K562 (cell line): ENCODE results near the gene EFNB3. TPM values are rescaled to one million over a fixed set of nuclear protein-coding genes. Genes with fewer than 3 reads are reported as not detected.

Experiments
- BCOR ChIP-seq: fragments of 450-650 bp; IDR thresholded peaks from 2 replicates; pipeline ENCODE4 v1.6.1; 2016
- BRD9 ChIP-seq: fragments of 450-650 bp; IDR thresholded peaks from 2 replicates; pipeline ENCODE4 v1.6.1; 2018; ENCODE audit warnings: low read depth; ENCODE audit not compliant: partially characterized antibody
- CBX2 ChIP-seq: fragments of 200-600 bp; sonication (generic); IDR thresholded peaks from one replicate; pipeline ENCODE4 v1.6.1; 2012; ENCODE audit warnings: mild to moderate bottlenecking, low read length, inconsistent platforms; ENCODE audit not compliant: insufficient read depth, poor library complexity, severe bottlenecking
- CREB1 ChIP-seq, 2 experiments: sonication (generic) in 1 of 2; formaldehyde crosslinking in 1 of 2; IDR thresholded peaks; 2 replicates each; pipeline versions ENCODE4 v1.6.1 to v1.8.0; 2012 to 2022; ENCODE audit warnings: inconsistent platforms in 1 of 2, mild to moderate bottlenecking in 1 of 2, missing genetic modification reagents in 1 of 2, moderate library complexity in 1 of 2
- CXXC5 ChIP-seq: fragments of 250-450 bp; sonication (Bioruptor Pico); IDR thresholded peaks from 2 replicates; pipeline ENCODE4 v1.8.0; 2022; ENCODE audit warnings: inconsistent platforms, mild to moderate bottlenecking, moderate library complexity
- ETV5 ChIP-seq: sonication (generic); formaldehyde crosslinking; IDR thresholded peaks from 2 replicates; pipeline ENCODE4 v1.4.0; 2020; ENCODE audit warnings: low read depth, mild to moderate bottlenecking, missing genetic modification reagents
- FOXM1 ChIP-seq, 2 experiments: fragments of 450-650 bp in 1 of 2; sonication (generic) in 1 of 2; formaldehyde crosslinking in 1 of 2; IDR thresholded peaks; 2 replicates each; pipeline versions ENCODE4 v1.6.1 to v1.9.0; 2017 to 2022; ENCODE audit warnings: low read depth in 2 of 2, mild to moderate bottlenecking in 2 of 2, missing genetic modification reagents in 1 of 2, moderate library complexity in 1 of 2
- KAT7 ChIP-seq: sonication (generic); formaldehyde crosslinking; IDR thresholded peaks from 2 replicates; pipeline ENCODE4 v1.8.0; 2022; ENCODE audit warnings: missing genetic modification reagents, mild to moderate bottlenecking, borderline replicate concordance
- NFRKB ChIP-seq: fragments of 450-650 bp; IDR thresholded peaks from 2 replicates; pipeline ENCODE4 v1.6.1; 2016; ENCODE audit warnings: low read depth
- PHTF2 ChIP-seq: fragments of 250-450 bp; sonication (Bioruptor Pico); IDR thresholded peaks from 2 replicates; pipeline ENCODE4 v1.5.0; 2021; ENCODE audit warnings: mild to moderate bottlenecking
- POU5F1 ChIP-seq: fragments of 150-350 bp; IDR thresholded peaks from 2 replicates; pipeline ENCODE4 v1.6.1; 2014; ENCODE audit warnings: borderline replicate concordance, low read length, low read depth, mild to moderate bottlenecking; ENCODE audit not compliant: partially characterized antibody
- SIN3A ChIP-seq, 2 experiments: fragments of 150-350 bp in 1 of 2; IDR thresholded peaks; 2 replicates each; pipeline ENCODE4 v1.6.1; 2011 to 2016; ENCODE audit warnings: borderline replicate concordance in 2 of 2, low read depth in 2 of 2, low read length in 2 of 2, mild to moderate bottlenecking in 2 of 2, moderate library complexity in 2 of 2; ENCODE audit not compliant: control insufficient read depth in 1 of 2
- SP1 ChIP-seq: sonication (generic); formaldehyde crosslinking; IDR thresholded peaks from 2 replicates; pipeline ENCODE4 v1.8.1; 2022; ENCODE audit warnings: mild to moderate bottlenecking, missing genetic modification reagents
- TCF3 ChIP-seq: sonication (generic); formaldehyde crosslinking; IDR thresholded peaks from 2 replicates; pipeline ENCODE4 v1.4.0; 2020; ENCODE audit warnings: mild to moderate bottlenecking, missing genetic modification reagents
- TRIM24 ChIP-seq, 2 experiments: fragments of 450-650 bp; IDR thresholded peaks; 2 replicates each; pipeline ENCODE4 v1.6.1; 2016
- polyA plus RNA-seq, 8 experiments: library from polyadenylated mRNA; depleted of rRNA in 4 of 8; stranded (reverse) in 5 of 8; unstranded in 3 of 8; fragments of >200 nt; fragmentation: Nextera tagmentation in 2 of 8; fragmentation: Illumina TruSeq in 1 of 8; extraction: Ambion mirVana in 2 of 8; extraction: Trizol in 1 of 8; gene quantifications; 2 replicates each; pipeline versions ENCODE4 v1.2.1 to v1.2.3, GENCODE V29; 2011 to 2014; ENCODE audit warnings: inconsistent platforms in 1 of 8, missing spikeins in 1 of 8
- total RNA-seq, 7 experiments: library from RNA; depleted of rRNA in 6 of 7; stranded (reverse); fragments of >200 nt in 6 of 7; fragmentation: Illumina TruSeq in 2 of 7; extraction: Trizol in 2 of 7; gene quantifications; 2 replicates each; pipeline versions ENCODE4 v1.2.1 to v1.2.3, GENCODE V29; 2011 to 2021; ENCODE audit warnings: low replicate concordance in 1 of 7
- TF ChIP-seq, protein P1 (sequence below): fragments of 450-650 bp; IDR thresholded peaks from 2 replicates; pipeline ENCODE4 v1.6.1; 2017; ENCODE audit warnings: antibody characterized with exemption
- TF ChIP-seq, protein P2 (sequence below): fragments of 450-650 bp; IDR thresholded peaks from 2 replicates; pipeline ENCODE4 v1.6.1; 2016; ENCODE audit warnings: low read depth, mild to moderate bottlenecking, moderate library complexity
- TF ChIP-seq, protein P3 (sequence below): sonication (generic); formaldehyde crosslinking; IDR thresholded peaks from 2 replicates; pipeline ENCODE4 v1.8.1; 2023; ENCODE audit warnings: mild to moderate bottlenecking, missing genetic modification reagents
- TF ChIP-seq, protein P4 (sequence below): fragments of 250-450 bp; sonication (Bioruptor Pico); IDR thresholded peaks from 2 replicates; pipeline ENCODE4 v1.8.0; 2021; ENCODE audit warnings: moderate library complexity, mild to moderate bottlenecking, inconsistent platforms
- TF ChIP-seq, protein P5 (sequence below): sonication (generic); formaldehyde crosslinking; IDR thresholded peaks from 2 replicates; pipeline ENCODE4 v1.8.0; 2022; ENCODE audit warnings: mild to moderate bottlenecking, missing genetic modification reagents

EFNB3 gene
- total and polyA plus RNA-seq, 9 of the 15 experiments (the other 6 are each of a cell fraction or from before 2014, with no cell fraction given): not detected

DNA sequence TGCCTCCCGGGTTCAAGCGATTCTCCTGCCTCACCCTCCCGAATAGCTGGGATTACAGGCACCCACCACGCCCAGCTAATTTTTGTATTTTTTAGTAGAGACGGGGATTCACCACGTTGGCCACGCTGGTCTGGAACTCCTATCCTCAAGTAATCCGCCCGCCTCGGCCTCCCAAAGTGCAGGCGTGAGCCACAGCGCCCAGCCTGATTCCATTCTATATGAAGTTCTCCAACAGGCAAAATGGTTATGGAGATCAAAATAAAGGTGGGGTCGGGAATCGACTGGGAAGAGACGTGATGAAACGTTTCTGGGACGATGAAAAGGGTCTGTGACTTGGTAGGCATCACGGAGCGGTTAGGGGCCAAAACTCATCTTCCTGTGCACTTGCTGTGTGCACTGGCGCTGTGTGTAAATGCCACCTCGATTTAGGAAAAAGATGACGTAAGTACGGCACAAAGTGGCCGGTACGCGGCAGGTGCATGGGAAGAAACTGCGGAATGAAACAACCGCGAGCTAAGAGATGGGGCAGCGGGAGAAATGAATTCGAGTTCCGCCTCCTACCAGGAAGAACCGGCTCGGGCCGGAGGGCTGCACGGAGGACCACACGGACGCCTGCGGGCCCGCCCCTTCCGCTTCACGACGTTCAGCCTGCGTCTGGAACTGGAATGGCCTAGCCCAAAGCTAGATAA lies 19.3 kb upstream of the EFNB3 start (continued):
- TF ChIP-seq CXXC5 (CRISPR knock-in tag): peak; percentile 86
- TF ChIP-seq FOXM1 (IDR thresholded peaks at IDR 0.05; ENCODE audit: low read depth): no peak
- no peak for TF ChIP-seq FOXM1 (CRISPR knock-in tag; IDR thresholded peaks at IDR 0.05; ENCODE audit: low read depth)
- TF ChIP-seq, protein P1, sequence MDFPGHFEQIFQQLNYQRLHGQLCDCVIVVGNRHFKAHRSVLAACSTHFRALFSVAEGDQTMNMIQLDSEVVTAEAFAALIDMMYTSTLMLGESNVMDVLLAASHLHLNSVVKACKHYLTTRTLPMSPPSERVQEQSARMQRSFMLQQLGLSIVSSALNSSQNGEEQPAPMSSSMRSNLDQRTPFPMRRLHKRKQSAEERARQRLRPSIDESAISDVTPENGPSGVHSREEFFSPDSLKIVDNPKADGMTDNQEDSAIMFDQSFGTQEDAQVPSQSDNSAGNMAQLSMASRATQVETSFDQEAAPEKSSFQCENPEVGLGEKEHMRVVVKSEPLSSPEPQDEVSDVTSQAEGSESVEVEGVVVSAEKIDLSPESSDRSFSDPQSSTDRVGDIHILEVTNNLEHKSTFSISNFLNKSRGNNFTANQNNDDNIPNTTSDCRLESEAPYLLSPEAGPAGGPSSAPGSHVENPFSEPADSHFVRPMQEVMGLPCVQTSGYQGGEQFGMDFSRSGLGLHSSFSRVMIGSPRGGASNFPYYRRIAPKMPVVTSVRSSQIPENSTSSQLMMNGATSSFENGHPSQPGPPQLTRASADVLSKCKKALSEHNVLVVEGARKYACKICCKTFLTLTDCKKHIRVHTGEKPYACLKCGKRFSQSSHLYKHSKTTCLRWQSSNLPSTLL: peak; percentile 99
- TF ChIP-seq BCOR: peak; percentile 56; the same call in 1 of the 2 replicates
- TF ChIP-seq, protein P2, sequence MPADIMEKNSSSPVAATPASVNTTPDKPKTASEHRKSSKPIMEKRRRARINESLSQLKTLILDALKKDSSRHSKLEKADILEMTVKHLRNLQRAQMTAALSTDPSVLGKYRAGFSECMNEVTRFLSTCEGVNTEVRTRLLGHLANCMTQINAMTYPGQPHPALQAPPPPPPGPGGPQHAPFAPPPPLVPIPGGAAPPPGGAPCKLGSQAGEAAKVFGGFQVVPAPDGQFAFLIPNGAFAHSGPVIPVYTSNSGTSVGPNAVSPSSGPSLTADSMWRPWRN: 0 out of 2 replicates have a peak, but pooled peaks have one; percentile 8
- peak in 1 of 2 experiments; percentile 56; a peak in 1 of 4 replicates for TF ChIP-seq SIN3A (IDR thresholded peaks at IDR 0.05; ENCODE audit: borderline replicate concordance in 2 of 2, control insufficient read depth in 1 of 2, low read depth in 2 of 2, low read length in 2 of 2)
- peak; percentile 81 for TF ChIP-seq SP1 (CRISPR knock-in tag)
- TF ChIP-seq TRIM24 (IDR thresholded peaks at IDR 0.05): peak in 1 of 2 experiments; percentile 51; a peak in 1 of 4 replicates
- TF ChIP-seq, protein P3, sequence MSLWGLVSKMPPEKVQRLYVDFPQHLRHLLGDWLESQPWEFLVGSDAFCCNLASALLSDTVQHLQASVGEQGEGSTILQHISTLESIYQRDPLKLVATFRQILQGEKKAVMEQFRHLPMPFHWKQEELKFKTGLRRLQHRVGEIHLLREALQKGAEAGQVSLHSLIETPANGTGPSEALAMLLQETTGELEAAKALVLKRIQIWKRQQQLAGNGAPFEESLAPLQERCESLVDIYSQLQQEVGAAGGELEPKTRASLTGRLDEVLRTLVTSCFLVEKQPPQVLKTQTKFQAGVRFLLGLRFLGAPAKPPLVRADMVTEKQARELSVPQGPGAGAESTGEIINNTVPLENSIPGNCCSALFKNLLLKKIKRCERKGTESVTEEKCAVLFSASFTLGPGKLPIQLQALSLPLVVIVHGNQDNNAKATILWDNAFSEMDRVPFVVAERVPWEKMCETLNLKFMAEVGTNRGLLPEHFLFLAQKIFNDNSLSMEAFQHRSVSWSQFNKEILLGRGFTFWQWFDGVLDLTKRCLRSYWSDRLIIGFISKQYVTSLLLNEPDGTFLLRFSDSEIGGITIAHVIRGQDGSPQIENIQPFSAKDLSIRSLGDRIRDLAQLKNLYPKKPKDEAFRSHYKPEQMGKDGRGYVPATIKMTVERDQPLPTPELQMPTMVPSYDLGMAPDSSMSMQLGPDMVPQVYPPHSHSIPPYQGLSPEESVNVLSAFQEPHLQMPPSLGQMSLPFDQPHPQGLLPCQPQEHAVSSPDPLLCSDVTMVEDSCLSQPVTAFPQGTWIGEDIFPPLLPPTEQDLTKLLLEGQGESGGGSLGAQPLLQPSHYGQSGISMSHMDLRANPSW: no peak
- peak; percentile 69 for TF ChIP-seq NFRKB
- peak; percentile 16 for TF ChIP-seq BRD9
- TF ChIP-seq PHTF2 (CRISPR knock-in tag): no peak
- peak; percentile 29; the same call in 1 of the 2 replicates for TF ChIP-seq TCF3
- TF ChIP-seq, protein P4, sequence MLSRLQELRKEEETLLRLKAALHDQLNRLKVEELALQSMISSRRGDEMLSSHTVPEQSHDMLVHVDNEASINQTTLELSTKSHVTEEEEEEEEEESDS (CRISPR knock-in tag): no peak
- TF ChIP-seq CBX2: no peak
- TF ChIP-seq KAT7 (CRISPR knock-in tag): peak; percentile 80
- TF ChIP-seq POU5F1: no peak
- TF ChIP-seq CREB1 (IDR thresholded peaks at IDR 0.05): peak; percentile 49; the same call in 1 of the 2 replicates
- no peak; the same call in none of the 2 replicates for TF ChIP-seq CREB1 (CRISPR knock-in tag; IDR thresholded peaks at IDR 0.05)
- TF ChIP-seq, protein P5, sequence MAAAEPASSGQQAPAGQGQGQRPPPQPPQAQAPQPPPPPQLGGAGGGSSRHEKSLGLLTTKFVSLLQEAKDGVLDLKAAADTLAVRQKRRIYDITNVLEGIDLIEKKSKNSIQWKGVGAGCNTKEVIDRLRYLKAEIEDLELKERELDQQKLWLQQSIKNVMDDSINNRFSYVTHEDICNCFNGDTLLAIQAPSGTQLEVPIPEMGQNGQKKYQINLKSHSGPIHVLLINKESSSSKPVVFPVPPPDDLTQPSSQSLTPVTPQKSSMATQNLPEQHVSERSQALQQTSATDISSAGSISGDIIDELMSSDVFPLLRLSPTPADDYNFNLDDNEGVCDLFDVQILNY (CRISPR knock-in tag): 0 out of 2 replicates have a peak, but pooled peaks have one; percentile 74
- peak; percentile 78 for TF ChIP-seq ETV5 (CRISPR knock-in tag)
